SJSA1 (cell line): ENCODE data around the gene MAPKAPK3. TPM values are rescaled to one million over a fixed set of nuclear protein-coding genes. Genes with fewer than 3 reads are reported as not detected.

Source experiments
- DNase-seq, 2 experiments: peaks; one replicate each; pipeline ENCODE4 v3.0.0-alpha.2; 2015 to 2020; ENCODE audit warnings: low spot score in 2 of 2, low read depth in 1 of 2
- H3K27ac ChIP-seq: fragments of 250-450 bp; sonication (Bioruptor Pico); 2 replicates; pipeline ENCODE4 v1.5.1; 2020; ENCODE audit warnings: mild to moderate bottlenecking, moderate library complexity
- H3K27me3 ChIP-seq: fragments of 250-450 bp; sonication (Bioruptor Pico); replicated peaks from 2 replicates; pipeline ENCODE4 v1.5.1; 2020; ENCODE audit warnings: mild to moderate bottlenecking, moderate library complexity
- H3K36me3 ChIP-seq: fragments of 250-450 bp; sonication (Bioruptor Pico); 2 replicates; pipeline ENCODE4 v1.5.1; 2020; ENCODE audit warnings: mild to moderate bottlenecking
- H3K4me1 ChIP-seq: fragments of 250-450 bp; sonication (Bioruptor Pico); replicated peaks from 2 replicates; pipeline ENCODE4 v1.6.1; 2021; ENCODE audit warnings: mild to moderate bottlenecking
- H3K4me3 ChIP-seq: fragments of 250-450 bp; sonication (Bioruptor Pico); 2 replicates; pipeline ENCODE4 v1.5.1; 2020; ENCODE audit warnings: mild to moderate bottlenecking
- H3K9me3 ChIP-seq: fragments of 250-450 bp; sonication (Bioruptor Pico); replicated peaks from 2 replicates; pipeline ENCODE4 v1.5.1; 2020; ENCODE audit warnings: mild to moderate bottlenecking
- total RNA-seq: library from RNA; depleted of rRNA; stranded (reverse); fragments of >200 nt; shearing (Covaris generic); gene quantifications from 2 replicates; pipeline ENCODE4 v1.2.3, GENCODE V29; 2014; rRNA removed

The MAPKAPK3 gene
- 7.3 and 17.4 TPM in 2 replicates for total RNA-seq

DNA sequence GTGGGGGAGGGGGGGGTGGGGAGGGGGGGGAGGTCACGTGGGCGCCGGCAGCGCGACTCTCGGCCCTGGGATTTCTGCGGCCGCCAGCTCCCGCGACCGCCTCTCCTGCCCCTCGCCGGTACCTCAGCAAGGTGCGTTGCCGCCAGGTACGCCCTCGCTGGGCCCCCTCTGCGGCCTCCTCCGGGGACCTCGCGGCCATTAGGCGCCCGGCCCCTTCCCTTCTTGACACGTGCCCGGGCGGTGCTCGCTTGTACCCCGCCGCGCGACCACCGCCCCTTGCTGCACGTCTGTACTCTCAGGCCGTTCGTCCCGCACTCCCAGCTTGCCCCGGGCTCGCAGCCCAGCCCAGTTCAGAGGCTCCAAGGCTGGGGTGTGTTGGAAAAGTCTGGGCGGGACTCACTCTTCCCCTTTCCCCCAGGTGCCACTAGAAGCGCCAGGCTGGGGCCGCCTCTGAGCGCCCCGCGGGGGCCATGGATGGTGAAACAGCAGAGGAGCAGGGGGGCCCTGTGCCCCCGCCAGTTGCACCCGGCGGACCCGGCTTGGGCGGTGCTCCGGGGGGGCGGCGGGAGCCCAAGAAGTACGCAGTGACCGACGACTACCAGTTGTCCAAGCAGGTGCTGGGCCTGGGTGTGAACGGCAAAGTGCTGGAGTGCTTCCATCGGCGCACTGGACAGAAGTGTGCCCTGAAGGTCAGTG is at the start of gene MAPKAPK3:
Gene MAPKAPK3 (plus strand): TSS at position 56 of the 696 bp plus-strand sequence. CDS start 415 bp downstream, at position 471.
- H3K27ac ChIP-seq = peak within 1 kb of the TSS; percentile 38; the same call in 1 of the 2 replicates
- peak within 1 kb of the TSS; percentile 65 for H3K4me3 ChIP-seq
- H3K36me3 ChIP-seq = no peaks in the 10 kb centered on the region
- peak in 1 of 2 experiments; percentile 20 for DNase-seq
- H3K4me1 ChIP-seq = peaks cover 19% of the 10 kb centered on the region
- no peaks in the 10 kb centered on the region for H3K27me3 ChIP-seq
- no peaks in the 10 kb centered on the region for H3K9me3 ChIP-seq

DNA sequence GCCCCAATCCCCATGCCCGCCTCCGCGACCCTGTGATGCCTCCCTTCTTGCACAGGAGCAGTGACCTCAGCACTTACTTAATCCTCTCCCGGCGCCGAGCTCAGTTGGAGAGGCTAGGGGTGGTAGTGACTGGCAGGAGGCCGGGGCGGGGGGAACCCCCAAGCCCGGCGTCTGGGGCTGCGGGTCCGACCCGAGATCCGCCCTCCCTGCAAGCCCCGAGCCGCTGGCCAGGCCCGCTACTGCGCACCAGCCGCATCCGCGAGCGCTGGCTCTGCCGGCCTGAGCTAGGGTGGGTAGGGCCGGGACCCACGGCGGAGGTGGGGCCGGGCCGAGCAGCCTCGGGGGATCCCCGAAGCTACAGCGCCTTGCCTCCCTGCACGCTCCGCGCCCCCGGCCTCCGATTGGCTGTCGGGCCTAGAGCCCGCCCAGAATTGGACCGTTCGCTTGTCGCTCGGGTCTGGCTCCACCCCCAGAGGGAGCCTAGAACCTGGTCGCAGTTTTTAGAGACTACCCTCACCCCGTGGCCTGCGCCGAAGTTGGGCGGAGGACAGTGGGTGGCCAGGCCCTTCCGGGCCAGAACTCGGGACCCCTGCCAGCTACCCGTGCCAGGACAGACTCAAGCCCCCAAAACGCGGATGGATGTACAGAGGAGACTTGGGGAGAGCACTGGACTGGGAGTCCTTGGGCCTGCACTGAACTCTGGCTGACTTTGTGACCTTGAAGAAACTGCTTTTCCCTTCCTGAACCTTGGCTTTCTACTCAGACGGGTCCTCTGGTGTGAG is 49.4 kb upstream of the MAPKAPK3 start, which contains the start of gene C3orf18:
Gene C3orf18 (minus strand): TSS at position 362 of the 782 bp plus-strand sequence. CDS start 2,048 bp downstream, outside the sequence.
- DNase-seq = peak; percentile 72 to 89
- no peaks in the 10 kb centered on the region for H3K27me3 ChIP-seq
- H3K4me1 ChIP-seq = peaks cover 30% of the 10 kb centered on the region
- no peaks in the 10 kb centered on the region for H3K9me3 ChIP-seq
- no peak within 1 kb of the TSS for H3K27ac ChIP-seq
- 0 out of 2 replicates have a peak, but pooled peaks cover 3% of the 10 kb centered on the region for H3K36me3 ChIP-seq
- H3K4me3 ChIP-seq = peak within 1 kb of the TSS; percentile 50

DNA sequence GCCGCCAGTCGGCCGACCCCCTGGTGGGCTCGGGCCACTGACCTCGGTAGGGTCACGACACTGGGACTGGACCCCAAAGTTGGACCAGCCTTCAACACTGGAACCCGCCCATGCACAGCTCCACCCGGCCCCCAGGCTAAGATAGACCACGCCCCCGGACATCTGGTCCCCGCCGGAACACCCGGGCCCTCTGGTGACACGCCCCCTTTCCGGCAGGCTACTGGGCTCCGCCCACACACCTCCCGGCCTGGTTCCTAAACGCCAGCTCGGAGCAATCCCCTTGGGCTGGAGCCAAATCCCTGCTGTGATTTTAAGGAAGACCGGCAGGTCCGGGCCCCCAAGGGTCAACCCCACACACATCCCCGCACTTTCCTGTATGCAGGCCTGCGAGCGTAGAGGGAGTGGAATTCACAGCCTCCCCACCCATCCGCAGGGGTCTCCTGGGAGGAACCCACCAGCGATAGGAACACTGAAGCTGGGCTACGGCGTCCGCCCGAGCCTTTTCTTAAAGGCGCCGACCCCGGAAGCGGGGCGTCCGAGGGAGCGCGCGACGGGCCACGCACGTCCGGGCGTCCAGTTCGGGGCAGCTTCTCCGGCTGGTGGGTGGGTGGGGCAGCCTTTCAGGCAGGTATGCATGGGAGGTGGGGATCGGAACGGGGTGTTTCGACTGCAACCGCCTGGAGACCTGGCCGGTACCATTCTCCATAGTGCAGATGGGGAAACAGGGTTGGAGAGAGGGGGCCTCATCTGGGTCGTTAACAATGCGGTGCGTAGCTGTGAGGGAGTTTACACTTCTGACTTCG is 47.8 kb upstream of the MAPKAPK3 start, which contains the start of gene HEMK1:
Gene HEMK1 (plus strand): TSS at position 576 of the 803 bp plus-strand sequence. CDS start 1,583 bp downstream, outside the sequence.
- Histone ChIP-seq H3K4me3 (peak within 1 kb of the TSS; percentile 57), H3K27ac (peak within 1 kb of the TSS; percentile 40; the same call in 1 of the 2 replicates), H3K4me1 (peaks cover 26% of the 10 kb centered on the region), H3K36me3 (0 out of 2 replicates have a peak, but pooled peaks cover 7% of the 10 kb centered on the region), H3K27me3 (no peaks in the 10 kb centered on the region), H3K9me3 (no peaks in the 10 kb centered on the region)
- peak; percentile 96 to 97 for DNase-seq

DNA sequence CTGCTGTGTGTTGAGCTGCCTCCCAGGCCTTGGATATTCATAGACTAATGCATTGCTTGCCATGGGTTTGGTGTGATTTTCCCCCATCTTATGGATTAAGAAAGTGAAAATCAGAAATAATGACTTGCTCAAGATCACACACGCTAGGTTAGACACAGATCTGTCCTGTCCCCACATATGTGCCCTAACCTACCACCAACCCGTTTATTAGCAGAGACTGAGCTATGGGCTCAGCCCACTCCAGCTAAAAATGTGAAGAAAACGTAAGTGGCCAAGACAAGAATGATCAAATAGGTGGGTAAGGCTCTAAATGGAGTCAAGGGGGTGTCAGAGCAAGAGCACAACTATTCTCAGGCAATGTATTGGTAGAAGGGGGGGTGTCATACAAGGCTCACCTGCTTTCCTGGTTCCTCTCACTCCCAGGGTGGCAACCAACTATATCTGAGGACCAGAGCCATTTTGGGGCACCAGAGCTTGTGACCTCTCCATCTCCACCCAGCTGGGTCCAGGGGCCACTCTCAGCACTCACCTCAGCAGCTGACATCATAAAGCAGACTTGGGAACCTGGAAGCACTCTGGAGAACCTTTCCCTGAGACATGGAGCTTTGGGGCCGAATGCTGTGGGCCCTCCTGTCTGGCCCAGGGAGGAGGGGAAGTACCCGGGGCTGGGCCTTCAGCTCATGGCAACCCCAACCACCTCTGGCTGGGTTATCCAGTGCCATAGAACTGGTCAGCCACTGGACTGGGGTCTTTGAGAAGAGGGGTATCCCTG is 46.3 kb upstream of the MAPKAPK3 start:
- DNase-seq = no peak
- peak overlapping the region; percentile 57; the same call in 1 of the 2 replicates for H3K4me3 ChIP-seq
- no peaks in the 10 kb centered on the region for H3K9me3 ChIP-seq
- H3K27me3 ChIP-seq = no peaks in the 10 kb centered on the region
- H3K36me3 ChIP-seq = 0 out of 2 replicates have a peak, but pooled peaks cover 7% of the 10 kb centered on the region
- no peak overlapping the region for H3K27ac ChIP-seq
- H3K4me1 ChIP-seq = peaks cover 26% of the 10 kb centered on the region

GRCh38 chr3:50571486-50571885 is 45.5 kb upstream of the MAPKAPK3 start:
- H3K9me3 ChIP-seq = no peaks in the 10 kb centered on the region
- DNase-seq = no peak

DNA sequence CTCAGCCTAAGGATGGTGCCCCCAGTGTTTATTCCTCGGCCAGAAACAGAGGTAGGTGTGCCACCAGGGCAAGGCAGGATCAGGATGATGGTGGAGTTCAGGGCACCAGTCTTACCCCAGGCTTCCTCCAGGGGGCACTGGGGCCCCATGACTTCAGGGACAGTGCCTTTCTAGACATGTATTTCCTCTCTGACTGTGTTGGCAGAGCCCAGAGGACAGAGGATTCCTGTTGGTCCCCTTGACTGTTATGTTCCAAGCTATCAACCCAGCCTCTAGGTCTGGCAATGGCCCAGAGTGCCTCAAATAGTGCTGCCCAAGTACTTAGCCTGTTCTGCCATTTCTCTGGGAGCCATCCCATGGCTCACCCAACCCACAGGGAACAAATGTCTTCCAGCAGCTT is 44.8 kb upstream of the MAPKAPK3 start:
- Histone ChIP-seq H3K4me1 (peaks cover 21% of the 10 kb centered on the region), H3K4me3 (no peak overlapping the region), H3K36me3 (0 out of 2 replicates have a peak, but pooled peaks cover 7% of the 10 kb centered on the region), H3K27ac (no peak overlapping the region), H3K9me3 (no peaks in the 10 kb centered on the region), H3K27me3 (no peaks in the 10 kb centered on the region)
- peak; percentile 36 to 56 for DNase-seq

More at GRCh38 chr3:50571486-50571885, 45.5 kb upstream of the MAPKAPK3 start:
- no peak overlapping the region for H3K4me3 ChIP-seq
- no peak overlapping the region for H3K27ac ChIP-seq
- no peaks in the 10 kb centered on the region for H3K27me3 ChIP-seq
- peaks cover 26% of the 10 kb centered on the region for H3K4me1 ChIP-seq
- H3K36me3 ChIP-seq = 0 out of 2 replicates have a peak, but pooled peaks cover 7% of the 10 kb centered on the region

GRCh38 chr3:50572801-50573371 is 44.1 kb upstream of the MAPKAPK3 start:
- DNase-seq = no peak
- Histone ChIP-seq H3K36me3 (peaks cover 10% of the 10 kb centered on the region; the same call in 1 of the 2 replicates), H3K4me1 (peaks cover 13% of the 10 kb centered on the region), H3K27me3 (no peaks in the 10 kb centered on the region), H3K4me3 (no peak overlapping the region), H3K27ac (no peak overlapping the region), H3K9me3 (no peaks in the 10 kb centered on the region)

GRCh38 chr3:50573566-50574443 is 43.1 kb upstream of the MAPKAPK3 start:
- H3K4me3 ChIP-seq = no peak overlapping the region
- no peak overlapping the region for H3K27ac ChIP-seq
- H3K9me3 ChIP-seq = no peaks in the 10 kb centered on the region
- no peak for DNase-seq
- H3K4me1 ChIP-seq = peaks cover 7% of the 10 kb centered on the region
- peaks cover 10% of the 10 kb centered on the region; the same call in 1 of the 2 replicates for H3K36me3 ChIP-seq
- H3K27me3 ChIP-seq = no peaks in the 10 kb centered on the region

DNA sequence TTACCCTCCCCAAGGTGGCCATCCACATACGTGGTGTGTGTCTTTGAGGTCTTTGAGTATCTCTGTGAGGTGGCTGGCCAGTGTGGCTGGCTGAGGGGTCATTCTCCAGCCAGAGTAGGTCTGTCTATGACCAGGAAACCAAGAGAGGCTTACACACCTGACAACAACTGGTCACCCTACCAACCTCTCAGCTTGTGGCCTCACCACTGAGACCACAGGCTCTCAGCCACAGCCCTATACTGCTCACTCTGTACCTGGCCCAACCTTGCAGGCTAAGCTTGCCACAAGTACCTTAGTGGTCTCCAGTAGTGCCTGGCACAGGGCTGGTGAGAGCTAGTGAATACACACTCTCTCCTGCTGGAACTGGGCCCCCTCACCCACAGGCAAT is 42.5 kb upstream of the MAPKAPK3 start:
- no peak overlapping the region for H3K4me3 ChIP-seq
- no peaks in the 10 kb centered on the region for H3K27me3 ChIP-seq
- no peak overlapping the region for H3K27ac ChIP-seq
- peaks cover 10% of the 10 kb centered on the region; the same call in 1 of the 2 replicates for H3K36me3 ChIP-seq
- H3K9me3 ChIP-seq = no peaks in the 10 kb centered on the region
- peaks cover 7% of the 10 kb centered on the region for H3K4me1 ChIP-seq
- no peak for DNase-seq

DNA sequence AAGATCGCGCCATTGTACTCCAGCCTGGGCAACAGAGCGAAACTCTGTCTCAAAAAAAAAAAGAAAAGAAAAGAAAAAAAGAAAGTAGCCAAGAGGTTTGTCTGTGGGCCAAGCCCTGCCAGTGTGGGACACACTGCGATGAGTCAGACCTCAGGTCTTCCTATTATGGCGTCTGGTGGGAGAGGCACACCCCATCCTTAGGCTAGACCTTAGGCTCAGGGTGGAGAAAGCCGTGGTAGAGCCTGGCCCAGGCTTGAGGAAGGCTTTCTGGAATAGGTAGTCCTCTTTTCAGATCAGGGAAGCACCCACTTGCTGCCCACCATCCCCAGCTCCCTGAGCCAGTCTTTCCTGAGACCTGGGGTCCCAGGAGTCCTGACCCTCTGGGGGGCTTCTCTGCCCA is 41.6 kb upstream of the MAPKAPK3 start:
- Histone ChIP-seq H3K4me3 (no peak overlapping the region), H3K4me1 (peaks cover 2% of the 10 kb centered on the region), H3K27ac (no peak overlapping the region), H3K27me3 (no peaks in the 10 kb centered on the region), H3K36me3 (peaks cover 10% of the 10 kb centered on the region; the same call in 1 of the 2 replicates), H3K9me3 (no peaks in the 10 kb centered on the region)
- DNase-seq = no peak

DNA sequence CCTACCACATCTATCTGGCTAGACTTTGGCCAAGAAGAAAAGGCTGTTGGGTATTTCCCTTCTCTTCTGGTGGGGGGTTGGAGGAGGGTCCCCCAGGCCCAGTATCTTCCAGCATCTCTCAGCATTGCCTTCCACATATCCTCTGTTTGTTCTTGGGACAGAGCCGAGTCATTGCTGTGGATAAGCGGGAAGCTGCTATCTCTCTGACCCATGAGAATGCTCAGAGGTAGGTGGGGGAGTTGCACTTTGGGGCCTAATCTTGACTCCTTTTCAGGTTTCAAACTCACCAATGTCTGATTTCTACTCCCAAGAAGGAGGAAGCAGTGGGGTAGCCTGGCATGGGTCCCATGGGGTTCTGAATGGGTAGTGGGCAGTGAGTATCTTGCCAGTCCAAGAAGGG is 39.6 kb upstream of the MAPKAPK3 start:
- Histone ChIP-seq H3K27me3 (no peaks in the 10 kb centered on the region), H3K9me3 (no peaks in the 10 kb centered on the region), H3K27ac (no peak overlapping the region), H3K4me1 (no peaks in the 10 kb centered on the region), H3K4me3 (no peak overlapping the region), H3K36me3 (peaks cover 9% of the 10 kb centered on the region; the same call in 1 of the 2 replicates)
- DNase-seq = no peak
